ENCODE data around the gene SUSD6.
"Not testable (repeated sequence)": the region's sequence is repeated elsewhere in the genome, so short reads cannot be mapped to it uniquely, and the experiment has no call there.

Gene SUSD6

GRCh38 chr14:69718614-69719013 is 107.2 kb downstream of the SUSD6 start:
- not testable (repeated sequence) for DNase-seq

- peak; percentile 85 for DNase-seq
These were observed 108.1 kb downstream of the SUSD6 start for GRCh38 chr14:69719501-69719951.

- no peak for DNase-seq
These were observed 109.5 kb downstream of the SUSD6 start for GRCh38 chr14:69720912-69721311.

- DNase-seq: peak; percentile 30
These were observed 115.5 kb downstream of the SUSD6 start for GRCh38 chr14:69726761-69727511.

GRCh38 chr14:69727860-69728259 is 116.5 kb downstream of the SUSD6 start:
- DNase-seq: no peak

GRCh38 chr14:69731919-69732598 is 120.7 kb downstream of the SUSD6 start:
- DNase-seq: not testable (repeated sequence)

- not testable (repeated sequence) for DNase-seq
These were observed 125.0 kb downstream of the SUSD6 start for GRCh38 chr14:69736405-69736804.

- DNase-seq: no peak
These were observed 129.7 kb downstream of the SUSD6 start for GRCh38 chr14:69741055-69741454.

- no peak for DNase-seq
These were observed 138.6 kb downstream of the SUSD6 start for GRCh38 chr14:69749956-69750355.

GRCh38 chr14:69750495-69750894 is 139.1 kb downstream of the SUSD6 start:
- no peak for DNase-seq

GRCh38 chr14:69752773-69753172 is 141.4 kb downstream of the SUSD6 start:
- DNase-seq: no peak

- no peak for DNase-seq
These were observed 142.5 kb downstream of the SUSD6 start for GRCh38 chr14:69753860-69754259.

- no peak for DNase-seq
These were observed 143.1 kb downstream of the SUSD6 start for GRCh38 chr14:69754487-69754886.

GRCh38 chr14:69755296-69755695 is 143.9 kb downstream of the SUSD6 start:
- DNase-seq: no peak

GRCh38 chr14:69755784-69756183 is 144.4 kb downstream of the SUSD6 start:
- DNase-seq: no peak

- DNase-seq: no peak
These were observed 144.9 kb downstream of the SUSD6 start for GRCh38 chr14:69756298-69756697.

GRCh38 chr14:69760810-69761209 is 149.4 kb downstream of the SUSD6 start:
- DNase-seq: no peak

- DNase-seq: no peak
These were observed 152.5 kb downstream of the SUSD6 start for GRCh38 chr14:69763761-69764510.
